GM19025 (cell line): ENCODE results near the gene HTRA1.

Source experiments
- ATAC-seq: cut with Tn5 transposase; IDR thresholded peaks from one replicate; pipeline ENCODE4 v1.9.1; 2021; ENCODE audit warnings: mild to moderate bottlenecking, low read depth, moderate library complexity; ENCODE audit not compliant: unreplicated experiment

HTRA1 gene

DNA sequence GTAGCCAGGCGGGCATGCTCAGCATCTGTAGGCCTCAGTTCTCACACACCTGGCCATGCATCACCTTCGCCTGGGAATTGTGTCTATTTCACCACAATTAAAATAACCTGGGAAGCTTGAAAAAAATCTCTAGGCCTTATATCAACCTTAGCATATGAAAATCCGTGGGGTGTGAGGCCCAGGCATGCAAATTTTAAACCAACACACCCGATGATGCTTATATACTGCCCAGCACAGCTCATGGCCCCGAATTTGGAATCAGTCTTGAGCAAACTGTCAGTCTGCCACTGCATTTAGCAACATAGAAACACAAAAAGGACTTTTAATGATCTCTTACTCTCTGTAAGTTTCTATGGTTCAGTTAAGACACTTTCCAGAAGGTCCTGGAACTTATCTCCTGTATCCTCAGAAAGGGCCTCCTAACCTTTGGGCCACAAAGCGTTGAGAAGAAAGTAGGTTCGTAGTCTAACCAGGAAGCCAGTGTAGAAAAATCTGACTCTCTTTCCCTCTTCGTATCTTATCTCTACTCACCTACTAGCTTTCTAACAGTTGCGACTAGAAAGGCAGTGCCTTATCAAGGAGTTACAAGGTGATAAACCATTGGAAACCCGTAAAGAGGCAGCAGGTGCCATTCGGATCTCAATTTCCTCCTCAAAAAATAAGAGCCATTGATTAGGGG lies 87.2 kb downstream of the HTRA1 start:
- no peak for ATAC-seq

DNA sequence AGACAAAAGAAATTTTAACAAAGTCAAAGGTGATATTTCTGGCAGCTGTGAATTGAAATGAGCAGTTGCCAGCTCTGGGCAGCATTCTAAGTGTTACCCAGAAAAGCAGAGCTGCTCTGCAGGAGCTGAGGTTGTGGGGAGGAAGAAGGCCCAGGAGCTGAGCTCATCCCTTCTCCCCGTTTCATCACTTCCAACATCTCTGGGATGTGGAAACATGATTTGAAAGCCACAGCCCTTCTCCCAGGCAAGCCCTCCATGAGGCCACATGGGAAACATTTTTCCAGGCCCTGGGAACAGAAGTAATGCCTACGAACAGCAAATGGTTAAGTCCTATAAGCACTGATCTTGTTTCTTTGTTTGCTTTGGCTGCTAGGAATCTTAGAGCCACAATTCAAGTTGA lies 88.3 kb downstream of the HTRA1 start:
- ATAC-seq: no peak

DNA sequence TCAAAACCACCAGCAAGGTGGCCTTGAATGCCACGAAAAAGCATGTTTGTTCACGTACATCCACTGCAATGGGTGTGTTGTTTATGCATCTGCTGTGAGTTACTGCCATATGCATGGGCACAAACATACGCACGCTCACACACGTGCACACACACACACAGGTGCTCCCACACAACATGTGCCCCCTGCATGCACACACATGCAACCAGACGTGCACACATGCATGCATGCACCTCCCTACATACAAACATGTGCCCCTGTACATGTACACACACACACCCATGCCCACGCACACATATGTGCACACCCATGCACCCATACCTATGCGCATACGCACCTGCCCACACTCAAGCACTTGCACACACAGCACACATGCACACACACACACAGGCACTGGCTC lies 89.1 kb downstream of the HTRA1 start:
- ATAC-seq: no peak

DNA sequence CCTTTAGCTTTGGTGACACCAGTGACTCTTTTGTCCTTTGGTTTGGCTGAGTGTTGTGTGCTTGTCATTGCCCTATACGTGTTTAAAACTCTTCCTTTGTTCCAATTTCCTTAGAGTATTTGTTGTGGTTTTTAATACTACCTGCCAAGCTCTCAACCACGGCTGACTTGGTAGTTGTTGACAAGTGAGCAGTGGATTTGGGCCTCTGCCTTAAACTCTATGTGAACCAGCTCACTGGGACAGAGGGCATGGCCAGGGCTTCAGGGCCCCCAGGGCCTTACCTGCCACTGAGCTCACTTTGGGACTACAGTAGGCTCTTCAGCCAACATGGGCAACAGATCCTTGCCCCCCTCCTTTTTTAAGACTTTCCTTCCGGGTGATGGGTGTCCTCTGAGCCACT lies 89.6 kb downstream of the HTRA1 start:
- no peak for ATAC-seq

DNA sequence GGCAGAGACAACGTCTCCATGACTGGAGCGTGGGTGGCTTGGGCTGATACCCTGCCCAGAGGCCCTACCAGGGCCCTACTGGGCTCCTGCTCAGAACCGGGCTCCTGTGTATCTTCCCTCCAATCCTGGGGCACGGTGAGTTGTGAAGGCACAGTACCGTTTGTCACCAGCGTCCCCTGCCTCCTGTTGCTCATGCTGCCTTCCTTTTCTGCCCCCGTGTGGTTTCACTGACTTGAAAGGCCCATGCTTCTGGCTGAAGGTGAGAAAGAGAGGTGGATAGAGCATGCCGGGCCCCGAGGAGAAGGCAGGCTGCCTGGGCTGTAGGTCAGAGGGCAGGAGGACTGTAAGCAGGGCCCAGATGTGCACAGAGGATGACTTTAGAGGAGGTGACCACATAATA lies 90.1 kb downstream of the HTRA1 start:
- no peak for ATAC-seq

DNA sequence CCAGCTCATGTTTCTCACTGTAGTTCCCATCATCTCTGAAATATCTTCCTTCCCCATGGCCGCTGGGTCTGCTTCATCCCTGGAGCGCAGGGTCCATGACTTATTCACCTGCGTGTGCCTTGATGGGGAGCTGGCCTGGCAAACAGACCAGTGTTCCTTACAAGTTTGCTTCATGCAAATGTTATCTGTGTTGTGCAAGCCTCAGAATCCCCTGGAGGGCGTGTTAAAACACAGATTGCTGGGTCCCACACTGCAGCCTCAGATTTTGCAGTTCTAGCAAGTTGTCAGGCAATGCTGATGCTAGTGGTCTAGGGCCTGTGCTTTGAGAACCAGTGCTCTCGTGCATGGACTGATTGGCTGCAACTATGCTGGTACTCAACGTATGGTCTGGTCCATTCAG lies 92.0 kb downstream of the HTRA1 start:
- no peak for ATAC-seq

DNA sequence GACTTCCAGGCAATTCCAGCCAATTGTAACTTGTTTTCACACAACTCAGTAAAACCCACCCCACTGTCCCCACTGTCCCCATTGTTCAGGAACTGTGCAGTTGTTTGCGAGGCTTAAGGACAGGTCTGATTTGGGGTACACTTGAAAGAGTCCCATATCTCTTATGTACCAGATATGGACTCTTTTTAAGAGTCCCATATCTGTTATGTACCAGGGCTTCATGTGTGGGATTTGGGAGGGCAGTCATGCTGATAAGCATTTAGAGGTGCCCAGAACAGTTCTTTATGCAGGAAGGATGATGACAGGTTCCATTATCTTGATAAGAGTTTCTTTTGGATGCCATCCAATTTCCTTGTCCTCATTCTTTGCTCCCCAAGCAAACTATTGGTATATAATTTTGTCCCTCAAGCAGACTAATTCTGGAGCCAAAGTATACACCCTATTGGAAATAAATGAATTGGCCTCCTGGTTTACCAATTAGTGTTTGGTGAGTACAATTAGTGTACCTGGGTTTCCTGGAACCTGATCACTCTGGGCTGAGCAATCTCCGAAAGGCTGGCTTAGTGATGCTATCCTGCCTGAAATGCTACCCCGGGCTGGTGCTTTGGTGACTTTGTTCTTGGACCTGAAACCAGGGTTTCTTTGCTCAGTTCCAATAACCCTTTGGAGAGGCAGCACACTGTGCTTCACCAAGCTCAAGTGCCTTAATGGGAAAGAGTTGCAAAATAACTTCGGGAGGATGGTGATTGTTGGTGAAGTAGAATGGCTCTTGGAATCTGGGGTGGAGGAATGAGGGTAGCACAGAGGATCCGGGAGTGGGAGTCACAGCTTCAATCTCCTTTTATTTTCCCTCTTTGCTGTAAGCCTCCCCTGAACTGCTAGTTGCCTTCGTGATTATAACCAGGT lies 93.0 kb downstream of the HTRA1 start:
- no peak for ATAC-seq

DNA sequence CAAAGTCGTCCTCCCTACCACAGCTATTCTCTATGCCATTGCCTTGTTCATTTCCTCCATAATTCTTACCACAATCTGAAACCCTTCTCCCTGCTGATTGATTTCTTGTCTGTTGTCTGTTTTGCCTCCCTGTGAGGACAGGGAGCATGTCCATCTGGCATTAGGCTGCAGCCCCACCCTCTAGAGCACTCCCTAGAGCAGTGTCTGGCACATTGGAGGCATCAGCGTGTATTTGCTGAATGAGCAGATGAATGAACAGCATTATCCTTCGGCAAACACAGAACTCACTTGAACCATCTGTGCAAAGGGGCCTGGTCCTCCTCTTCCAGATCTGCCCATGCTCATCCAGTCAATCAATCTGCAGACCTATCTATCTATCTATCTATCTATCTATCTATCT lies 94.1 kb downstream of the HTRA1 start:
- no peak for ATAC-seq

DNA sequence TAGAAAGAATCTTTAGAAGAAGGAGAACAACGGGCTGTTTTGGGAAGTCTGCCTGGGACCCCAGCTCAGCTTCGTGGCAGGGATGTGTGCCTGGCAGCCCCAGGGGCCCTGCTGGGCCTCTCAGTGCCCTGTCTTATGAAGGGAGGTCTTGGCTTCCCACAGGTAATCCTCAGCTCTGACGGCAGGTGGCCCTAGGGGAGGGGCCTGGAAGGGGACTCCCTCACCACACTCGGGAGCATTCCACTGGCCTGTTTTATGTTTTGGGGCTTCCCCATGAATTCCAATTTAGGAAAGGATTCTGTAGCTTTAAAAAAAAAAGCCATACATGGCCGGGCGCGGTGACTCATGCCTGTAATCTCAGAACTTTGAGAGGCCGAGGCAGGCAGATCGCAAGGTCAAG lies 96.2 kb downstream of the HTRA1 start:
- ATAC-seq: no peak

DNA sequence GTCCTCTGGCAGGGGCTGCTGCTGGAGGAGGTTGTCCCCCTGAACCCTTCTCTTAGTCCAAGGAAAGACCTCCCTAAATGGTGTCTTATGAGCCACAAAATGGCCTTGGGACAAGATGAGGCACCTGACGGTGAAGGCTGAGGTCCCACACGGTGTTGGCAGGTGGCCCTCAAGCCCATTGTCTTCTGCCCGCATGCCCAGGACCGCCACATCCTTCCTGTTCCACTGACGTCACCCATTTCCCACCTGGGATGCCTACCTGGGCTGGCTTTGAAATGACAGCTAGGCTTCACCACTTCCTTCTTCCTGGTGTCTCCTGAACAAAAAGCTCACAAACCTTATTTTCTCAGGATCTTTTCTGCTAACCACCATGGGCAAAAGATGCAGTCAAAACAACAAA lies 97.1 kb downstream of the HTRA1 start:
- ATAC-seq: no peak

DNA sequence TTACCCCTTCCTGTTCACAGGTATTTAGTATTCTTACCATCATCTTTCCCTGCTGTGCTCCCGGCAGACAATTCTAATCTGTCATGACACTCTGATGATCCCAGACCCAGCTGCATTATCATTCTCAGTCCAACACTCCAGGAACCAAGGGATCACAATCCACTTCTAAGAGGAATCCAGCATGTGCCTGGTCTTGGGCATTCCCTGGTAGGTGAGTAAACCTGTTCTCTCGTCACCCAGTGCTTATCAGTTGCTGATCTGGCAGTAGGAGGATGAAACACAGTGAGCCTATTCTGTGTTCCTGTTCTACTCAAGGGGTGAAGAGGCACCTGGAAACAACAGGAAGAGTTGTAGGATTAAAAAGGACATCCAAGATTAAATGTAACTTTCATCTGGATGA lies 97.9 kb downstream of the HTRA1 start:
- no peak for ATAC-seq

DNA sequence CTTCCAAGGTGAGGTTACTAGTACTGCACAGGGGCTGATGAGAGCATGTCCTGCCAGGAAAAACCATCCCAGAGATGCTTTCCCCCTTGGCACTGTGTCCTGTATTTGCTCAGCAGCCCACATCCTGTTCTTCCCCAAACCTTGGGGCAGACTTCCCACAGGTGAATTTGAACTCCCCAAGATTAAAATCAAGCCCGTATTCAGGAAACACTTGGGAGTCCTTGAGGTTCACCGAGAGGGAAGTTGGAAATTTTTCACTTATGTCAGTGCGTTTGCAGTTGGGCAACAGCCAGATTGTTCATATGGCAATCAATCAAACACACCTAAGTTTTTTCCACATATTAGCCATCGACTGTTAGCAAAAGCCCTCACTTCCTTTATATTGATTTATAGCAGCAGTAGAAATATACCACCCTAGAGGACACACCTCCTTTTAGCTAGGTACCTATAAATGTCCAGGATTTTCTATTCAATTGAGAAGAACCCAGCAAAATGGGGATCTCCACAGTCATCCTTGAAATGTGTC lies 99.0 kb downstream of the HTRA1 start, which contains the start of gene DMBT1:
Gene DMBT1 (plus strand): TSS at position 476 of the 526 bp plus-strand sequence. CDS start 17 bp downstream, at position 493.
- ATAC-seq: no peak

DNA sequence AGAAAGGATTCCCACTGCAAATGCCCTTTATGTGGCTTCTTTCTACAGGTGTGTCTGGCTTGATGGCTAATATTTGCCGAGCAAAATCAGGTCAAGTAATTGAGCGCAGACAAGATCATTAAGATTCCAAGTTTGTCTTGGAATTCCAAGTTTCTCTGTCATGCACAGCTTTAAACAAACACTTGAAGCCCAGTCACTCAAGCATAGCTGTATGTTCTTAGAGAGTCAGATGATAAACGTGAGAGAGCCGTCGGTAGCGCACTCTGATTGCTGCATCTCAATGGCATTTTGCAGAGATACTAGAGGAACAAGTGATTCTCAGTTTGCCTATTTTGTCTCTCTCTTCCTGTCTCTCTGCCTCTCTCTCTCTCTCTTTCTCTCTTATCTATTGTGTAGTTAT lies 99.9 kb downstream of the HTRA1 start:
- no peak for ATAC-seq

DNA sequence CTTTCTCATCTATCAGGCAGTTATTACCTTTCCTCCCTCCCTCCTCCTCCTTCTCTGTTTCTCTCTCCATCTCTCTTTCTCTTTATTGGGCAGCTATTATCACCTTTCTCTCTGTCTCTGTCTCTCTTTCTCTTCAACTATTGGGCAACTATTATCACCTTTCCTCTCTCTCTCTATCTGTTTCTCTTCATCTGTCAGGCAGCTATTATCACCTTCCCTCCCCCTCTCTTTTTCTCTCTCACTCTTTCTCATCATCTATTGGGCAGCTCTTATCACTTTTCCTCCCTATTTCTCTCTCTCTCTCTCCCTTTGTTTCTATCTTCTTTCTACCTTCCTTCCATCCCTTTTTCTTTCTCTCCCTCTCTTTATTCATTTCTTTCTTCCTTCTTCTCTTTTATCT lies 100.4 kb downstream of the HTRA1 start:
- ATAC-seq: no peak
